A673 (cell line): Measurements from ENCODE around the gene USP5.

Experiments
- CTCF ChIP-seq: fragments of 300-800, 200-600 bp; sonication (generic); conservative IDR thresholded peaks from 2 replicates; pipeline ENCODE4 v1.5.1; 2017; ENCODE audit warnings: low read depth, mild to moderate bottlenecking, antibody characterized with exemption, low read length, moderate library complexity, mixed read lengths
- EZH2 ChIP-seq: fragments of 200-600 bp; sonication (generic); IDR thresholded peaks from 2 replicates; pipeline ENCODE4 v1.6.1; 2017; ENCODE audit warnings: borderline replicate concordance, low read depth, mild to moderate bottlenecking, mixed read lengths, antibody characterized with exemption, low read length; ENCODE audit not compliant: poor library complexity, severe bottlenecking

GRCh38 chr12:6899427-6899826 lies 47.5 kb downstream of the USP5 start:
- TF ChIP-seq CTCF (no peak), EZH2 (no peak)
